IMR-90 (cell line): ENCODE measurements around the gene CCDC182. TPM values are rescaled to one million over a fixed set of nuclear protein-coding genes. Genes with fewer than 3 reads are reported as not detected.

Source experiments
- ATAC-seq: fragments of 200-7000 bp; cut with Tn5 transposase; 2 replicates; pipeline ENCODE4 v1.9.1; 2020; ENCODE audit warnings: low read depth, mild to moderate bottlenecking, moderate library complexity
- BruUV-seq: library from RNA; stranded (reverse); fragments of 400-500 nt; replicated peaks from 2 replicates; lab custom pipeline; 2021; lab: Mats Ljungman, UMichigan
- CTCF ChIA-PET: fragments of 300-600 bp; formaldehyde crosslinking; extraction: SDS; loops from one replicate; lab custom pipeline; 2021; ENCODE audit warnings: antibody characterized with exemption; lab: Yijun Ruan, JAX
- POLR2A ChIA-PET: fragments of 300-600 bp; sonication (Branson Sonifier 250); formaldehyde crosslinking; loops from one replicate; lab custom pipeline; 2022; ENCODE audit warnings: antibody characterized with exemption; ENCODE audit not compliant: unreplicated experiment; lab: Charles Lee
- DNase-seq: peaks from one replicate; pipeline ENCODE4 v3.0.0; 2013
- H2AFZ ChIP-seq: replicated peaks from 2 replicates; pipeline ENCODE3; 2013; ENCODE audit warnings: low read length, mild to moderate bottlenecking; ENCODE audit not compliant: poor library complexity
- H2AK5ac ChIP-seq: 2 replicates; pipeline ENCODE4 v1.6.1; 2013; ENCODE audit warnings: low read depth, low read length, inconsistent platforms
- H2AK9ac ChIP-seq: replicated peaks from 2 replicates; pipeline ENCODE3; 2013; ENCODE audit warnings: mild to moderate bottlenecking, low read depth, low read length, moderate library complexity; ENCODE audit not compliant: poor library complexity
- H2BK120ac ChIP-seq: 2 replicates; pipeline ENCODE4 v1.6.1; 2013; ENCODE audit warnings: low read depth, low read length, inconsistent platforms
- H2BK15ac ChIP-seq: 3 replicates; pipeline ENCODE4 v1.6.1; 2013; ENCODE audit warnings: low read depth, low read length, inconsistent platforms
- H2BK20ac ChIP-seq: 2 replicates; pipeline ENCODE4 v1.6.1; 2013; ENCODE audit warnings: low read depth, mild to moderate bottlenecking, inconsistent platforms, low read length, moderate library complexity
- H2BK5ac ChIP-seq: 2 replicates; pipeline ENCODE4 v1.6.1; 2013; ENCODE audit warnings: mild to moderate bottlenecking, low read depth, low read length, inconsistent platforms; ENCODE audit not compliant: poor library complexity, severe bottlenecking
- H3K14ac ChIP-seq: replicated peaks from 2 replicates; pipeline ENCODE4 v1.6.1; 2013; ENCODE audit warnings: low read depth, low read length, inconsistent platforms
- H3K18ac ChIP-seq: 2 replicates; pipeline ENCODE4 v1.6.1; 2013; ENCODE audit warnings: low read depth, low read length, control low read depth
- H3K23ac ChIP-seq: 2 replicates; pipeline ENCODE4 v1.6.1; 2013; ENCODE audit warnings: low read depth, low read length, inconsistent platforms
- H3K27ac ChIP-seq: 2 replicates; pipeline ENCODE4 v1.5.1; 2013; ENCODE audit warnings: mild to moderate bottlenecking, control low read depth, low read length; ENCODE audit not compliant: insufficient read depth
- H3K27me3 ChIP-seq: 2 replicates; pipeline ENCODE4 v1.6.1; 2013; ENCODE audit warnings: low read length; ENCODE audit not compliant: control insufficient read depth, insufficient read depth
- H3K36me3 ChIP-seq: 2 replicates; pipeline ENCODE4 v1.6.1; 2013; ENCODE audit warnings: low read length, mixed read lengths; ENCODE audit not compliant: control insufficient read depth, insufficient read depth
- H3K4ac ChIP-seq: 2 replicates; pipeline ENCODE4 v1.6.1; 2013; ENCODE audit warnings: low read depth, low read length, inconsistent platforms
- H3K4me1 ChIP-seq: 2 replicates; pipeline ENCODE4 v1.6.1; 2013; ENCODE audit warnings: low read length, mixed read lengths; ENCODE audit not compliant: control insufficient read depth, insufficient read depth
- H3K4me2 ChIP-seq: 2 replicates; pipeline ENCODE4 v1.6.1; 2013; ENCODE audit warnings: low read depth, mild to moderate bottlenecking, control low read depth, low read length, moderate library complexity
- H3K4me3 ChIP-seq: 2 replicates; pipeline ENCODE4 v1.5.1; 2013; ENCODE audit warnings: low read depth, mild to moderate bottlenecking, control low read depth, low read length, moderate library complexity; ENCODE audit not compliant: insufficient read depth
- H3K56ac ChIP-seq: 2 replicates; pipeline ENCODE4 v1.6.1; 2013; ENCODE audit warnings: low read length, inconsistent platforms; ENCODE audit not compliant: insufficient read depth; ENCODE audit errors: extremely low read depth
- H3K79me1 ChIP-seq, 2 experiments: 2 replicates each; pipeline ENCODE4 v1.6.1; 2013; ENCODE audit warnings: low read length in 2 of 2, inconsistent platforms in 1 of 2, low read depth in 1 of 2
- H3K9ac ChIP-seq: 2 replicates; pipeline ENCODE4 v1.6.1; 2013; ENCODE audit warnings: low read depth, low read length, control low read depth
- H3K9me1 ChIP-seq: 2 replicates; pipeline ENCODE4 v1.6.1; 2013; ENCODE audit warnings: low read length, inconsistent platforms; ENCODE audit not compliant: insufficient read depth
- H3K9me3 ChIP-seq: 2 replicates; pipeline ENCODE4 v1.6.1; 2013; ENCODE audit warnings: low read length; ENCODE audit not compliant: control insufficient read depth, insufficient read depth
- H4K20me1 ChIP-seq: 2 replicates; pipeline ENCODE4 v1.6.1; 2013; ENCODE audit warnings: low read length, inconsistent platforms; ENCODE audit not compliant: insufficient read depth
- H4K5ac ChIP-seq: 2 replicates; pipeline ENCODE4 v1.6.1; 2013; ENCODE audit warnings: mild to moderate bottlenecking, low read depth, low read length, control low read depth
- H4K8ac ChIP-seq, 2 experiments: 2 replicates each; pipeline ENCODE4 v1.6.1; 2013; ENCODE audit warnings: low read depth in 2 of 2, low read length in 2 of 2, control low read depth in 1 of 2, inconsistent platforms in 1 of 2
- H4K91ac ChIP-seq: 2 replicates; pipeline ENCODE4 v1.6.1; 2013; ENCODE audit warnings: low read depth, low read length, inconsistent platforms; ENCODE audit not compliant: insufficient read depth
- BHLHE40 ChIP-seq: fragments of 150-350 bp; IDR thresholded peaks from 2 replicates; pipeline ENCODE4 v1.6.1; 2016; ENCODE audit warnings: mild to moderate bottlenecking, low read depth, low read length
- CEBPB ChIP-seq: IDR thresholded peaks from 2 replicates; pipeline ENCODE4 v1.6.1; 2012; ENCODE audit warnings: low read depth, low read length, improper control_type of control experiment
- CHD1 ChIP-seq: IDR thresholded peaks from 2 replicates; pipeline ENCODE4 v1.6.1; 2012; ENCODE audit warnings: low read depth, low read length, improper control_type of control experiment
- FOS ChIP-seq: fragments of 150-350 bp; IDR thresholded peaks from 2 replicates; pipeline ENCODE4 v1.6.1; 2016; ENCODE audit warnings: low read depth, low read length
- MAFK ChIP-seq: IDR thresholded peaks from 2 replicates; pipeline ENCODE4 v1.6.1; 2012; ENCODE audit warnings: low read depth, low read length, improper control_type of control experiment
- MAZ ChIP-seq: IDR thresholded peaks from 2 replicates; pipeline ENCODE4 v1.6.1; 2012; ENCODE audit warnings: low read depth, mild to moderate bottlenecking, low read length, improper control_type of control experiment, moderate library complexity, borderline replicate concordance
- MXI1 ChIP-seq: IDR thresholded peaks from 2 replicates; pipeline ENCODE4 v1.6.1; 2012; ENCODE audit warnings: low read depth, mild to moderate bottlenecking, low read length, moderate library complexity, borderline replicate concordance
- NFE2L2 ChIP-seq: fragments of 150-350 bp; IDR thresholded peaks from 2 replicates; pipeline ENCODE4 v1.6.1; 2016; ENCODE audit warnings: low read depth, mild to moderate bottlenecking, low read length
- POLR2A ChIP-seq: IDR thresholded peaks from 2 replicates; pipeline ENCODE4 v1.6.1; 2012; ENCODE audit warnings: mild to moderate bottlenecking, low read depth, low read length
- RAD21 ChIP-seq: IDR thresholded peaks from 2 replicates; pipeline ENCODE4 v1.6.1; 2012; ENCODE audit warnings: low read length, improper control_type of control experiment
- RCOR1 ChIP-seq: IDR thresholded peaks from 2 replicates; pipeline ENCODE4 v1.6.1; 2012; ENCODE audit warnings: mild to moderate bottlenecking, low read length, improper control_type of control experiment; ENCODE audit not compliant: insufficient replicate concordance
- RFX5 ChIP-seq: IDR thresholded peaks from 2 replicates; pipeline ENCODE4 v1.8.0; 2012; ENCODE audit warnings: low read depth, mild to moderate bottlenecking, low read length, moderate library complexity
- SMC3 ChIP-seq: fragments of 150-350 bp; IDR thresholded peaks from 2 replicates; pipeline ENCODE4 v1.6.1; 2016; ENCODE audit warnings: low read depth, mild to moderate bottlenecking, antibody characterized with exemption, low read length, moderate library complexity
- WGBS, 2 experiments: methylation state at CpG; one replicate each; pipeline versions ENCODE4 v1.1.5 to v1.1.7; 2013; ENCODE audit warnings: missing lambda C conversion rate in 2 of 2; ENCODE audit not compliant: insufficient read length in 1 of 2; ENCODE audit errors: extremely low coverage in 2 of 2; 5-methylcytosine and 5-hydroxymethylcytosine counted together
- dilution Hi-C: fragments of 300-500 bp; cut with HindIII; formaldehyde crosslinking; loops from one replicate; pipeline ENCODE4 v1.14.3; 2018; ENCODE audit warnings: low sequenced_read_pairs; ENCODE audit not compliant: unreplicated experiment
- in situ Hi-C: fragments of 300-500 bp; cut with MboI; formaldehyde crosslinking; loops from 3 replicates; pipeline ENCODE4 v1.14.3; 2019; ENCODE audit warnings: low sequenced_read_pairs, inconsistent platforms, mixed read lengths
- intact Hi-C: fragments of 100-400 bp; cut with micrococcal nuclease; formaldehyde crosslinking; loops from 2 replicates; pipeline ENCODE4 v1.10.0; 2022
- polyA plus RNA-seq, 3 experiments: library from polyadenylated mRNA; depleted of rRNA; stranded (reverse); fragments of >200 nt; gene quantifications; 2 replicates each; pipeline ENCODE4 v1.2.3, GENCODE V29; 2012; ENCODE audit warnings: low replicate concordance in 1 of 3
- total RNA-seq: library from RNA; depleted of rRNA; stranded (reverse); fragments of >200 nt; gene quantifications from 2 replicates; pipeline ENCODE4 v1.2.3, GENCODE V29; 2012
- TF ChIP-seq, protein P1 (sequence below): fragments of 150-350 bp; IDR thresholded peaks from 2 replicates; pipeline ENCODE4 v1.6.1; 2017; ENCODE audit warnings: mild to moderate bottlenecking, antibody characterized with exemption, low read length, low read depth
- TF ChIP-seq, protein P2 (sequence below): conservative IDR thresholded peaks from 2 replicates; pipeline ENCODE4 v1.5.1; 2012; ENCODE audit warnings: mild to moderate bottlenecking, low read depth, low read length, improper control_type of control experiment
- TF ChIP-seq, protein P3 (sequence below): fragments of 150-350 bp; IDR thresholded peaks from 2 replicates; pipeline ENCODE4 v1.6.1; 2016; ENCODE audit warnings: low read depth, mild to moderate bottlenecking, low read length, moderate library complexity, borderline replicate concordance

CCDC182 gene
- total and polyA plus RNA-seq, 2 of the 4 experiments (the other 2 are of a cell fraction) = not detected

DNA sequence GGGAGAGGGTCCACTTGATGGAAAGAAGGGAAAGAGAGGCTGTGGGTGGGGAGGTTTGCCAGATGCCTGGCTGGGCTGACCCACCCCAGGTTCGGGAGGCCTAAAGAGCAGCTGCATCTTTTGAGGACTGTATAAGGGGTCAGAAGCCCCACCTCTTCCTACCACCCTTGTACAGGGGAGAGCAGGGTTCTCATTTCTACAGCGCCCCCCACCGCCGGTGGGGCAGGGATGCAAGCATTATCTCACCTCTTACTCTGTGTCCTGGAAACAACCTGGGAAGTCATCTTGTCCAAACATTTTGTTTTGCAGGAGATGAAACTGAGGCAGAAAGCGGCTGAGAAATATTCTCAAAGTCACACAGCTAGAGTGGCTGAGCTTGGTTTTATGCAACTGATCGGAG, 22.5 kb upstream of the CCDC182 start:
- H3K9me1 ChIP-seq = no peaks in the 10 kb centered on the region
- POLR2A ChIA-PET = interaction anchor here (0.6 kb wide), 1 partner anchor 108 kb away, joined by 3 read pairs; no protein-coding TSS in a partner anchor
- no peak overlapping the region for H2AK5ac ChIP-seq
- H3K36me3 ChIP-seq = no peaks in the 10 kb centered on the region
- H4K5ac ChIP-seq = no peak overlapping the region
- H4K20me1 ChIP-seq = no peaks in the 10 kb centered on the region
- H3K23ac ChIP-seq = no peak overlapping the region
- no peak overlapping the region for H4K8ac ChIP-seq
- H2BK15ac ChIP-seq = no peak overlapping the region
- H2BK120ac ChIP-seq = no peak overlapping the region
- 57% methylated on average over 1 of the region's 6 CpGs; no CpG with 5 or more reads in 1 of the 2 experiments for WGBS, 2 experiments
- no peak overlapping the region for H4K91ac ChIP-seq
- in situ Hi-C loops = no loop called here
- H3K9ac ChIP-seq = no peak overlapping the region
- H3K18ac ChIP-seq = no peak overlapping the region
- H3K4ac ChIP-seq = no peak overlapping the region
- dilution Hi-C loops = no loop called here
- BruUV-seq = no TSS peak
- no peak overlapping the region for H2AK9ac ChIP-seq
- peaks cover 30% of the 10 kb centered on the region for H3K27me3 ChIP-seq
- no peak overlapping the region for H2BK5ac ChIP-seq
- TF ChIP-seq FOS = no peak
- no peak for TF ChIP-seq RCOR1
- no peak for TF ChIP-seq SMC3
- TF ChIP-seq BHLHE40 = no peak
- TF ChIP-seq MAFK = no peak
- no peak for TF ChIP-seq POLR2A
- TF ChIP-seq, protein P1, sequence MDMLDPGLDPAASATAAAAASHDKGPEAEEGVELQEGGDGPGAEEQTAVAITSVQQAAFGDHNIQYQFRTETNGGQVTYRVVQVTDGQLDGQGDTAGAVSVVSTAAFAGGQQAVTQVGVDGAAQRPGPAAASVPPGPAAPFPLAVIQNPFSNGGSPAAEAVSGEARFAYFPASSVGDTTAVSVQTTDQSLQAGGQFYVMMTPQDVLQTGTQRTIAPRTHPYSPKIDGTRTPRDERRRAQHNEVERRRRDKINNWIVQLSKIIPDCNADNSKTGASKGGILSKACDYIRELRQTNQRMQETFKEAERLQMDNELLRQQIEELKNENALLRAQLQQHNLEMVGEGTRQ = no peak
- TF ChIP-seq CEBPB = no peak
- no peak for TF ChIP-seq RAD21
- TF ChIP-seq CHD1 = no peak
- TF ChIP-seq, protein P2, sequence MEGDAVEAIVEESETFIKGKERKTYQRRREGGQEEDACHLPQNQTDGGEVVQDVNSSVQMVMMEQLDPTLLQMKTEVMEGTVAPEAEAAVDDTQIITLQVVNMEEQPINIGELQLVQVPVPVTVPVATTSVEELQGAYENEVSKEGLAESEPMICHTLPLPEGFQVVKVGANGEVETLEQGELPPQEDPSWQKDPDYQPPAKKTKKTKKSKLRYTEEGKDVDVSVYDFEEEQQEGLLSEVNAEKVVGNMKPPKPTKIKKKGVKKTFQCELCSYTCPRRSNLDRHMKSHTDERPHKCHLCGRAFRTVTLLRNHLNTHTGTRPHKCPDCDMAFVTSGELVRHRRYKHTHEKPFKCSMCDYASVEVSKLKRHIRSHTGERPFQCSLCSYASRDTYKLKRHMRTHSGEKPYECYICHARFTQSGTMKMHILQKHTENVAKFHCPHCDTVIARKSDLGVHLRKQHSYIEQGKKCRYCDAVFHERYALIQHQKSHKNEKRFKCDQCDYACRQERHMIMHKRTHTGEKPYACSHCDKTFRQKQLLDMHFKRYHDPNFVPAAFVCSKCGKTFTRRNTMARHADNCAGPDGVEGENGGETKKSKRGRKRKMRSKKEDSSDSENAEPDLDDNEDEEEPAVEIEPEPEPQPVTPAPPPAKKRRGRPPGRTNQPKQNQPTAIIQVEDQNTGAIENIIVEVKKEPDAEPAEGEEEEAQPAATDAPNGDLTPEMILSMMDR = no peak
- no peak for TF ChIP-seq MAZ
- TF ChIP-seq MXI1 = no peak
- no peak for TF ChIP-seq NFE2L2
- no peak for TF ChIP-seq RFX5
- TF ChIP-seq, protein P3, sequence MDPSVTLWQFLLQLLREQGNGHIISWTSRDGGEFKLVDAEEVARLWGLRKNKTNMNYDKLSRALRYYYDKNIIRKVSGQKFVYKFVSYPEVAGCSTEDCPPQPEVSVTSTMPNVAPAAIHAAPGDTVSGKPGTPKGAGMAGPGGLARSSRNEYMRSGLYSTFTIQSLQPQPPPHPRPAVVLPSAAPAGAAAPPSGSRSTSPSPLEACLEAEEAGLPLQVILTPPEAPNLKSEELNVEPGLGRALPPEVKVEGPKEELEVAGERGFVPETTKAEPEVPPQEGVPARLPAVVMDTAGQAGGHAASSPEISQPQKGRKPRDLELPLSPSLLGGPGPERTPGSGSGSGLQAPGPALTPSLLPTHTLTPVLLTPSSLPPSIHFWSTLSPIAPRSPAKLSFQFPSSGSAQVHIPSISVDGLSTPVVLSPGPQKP = no peak
- no peaks in the 10 kb centered on the region for H3K4me1 ChIP-seq
- ATAC-seq (no peak), DNase-seq (no peak)
- no peak overlapping the region for H3K4me3 ChIP-seq
- no peak overlapping the region for H3K14ac ChIP-seq
- CTCF ChIA-PET = interaction anchor here (1.0 kb wide), 1 partner anchor 16 kb away, joined by 4 read pairs; no protein-coding TSS in a partner anchor
- H2AFZ ChIP-seq = no peak overlapping the region
- H3K56ac ChIP-seq = no peak overlapping the region
- no peaks in the 10 kb centered on the region for H3K79me1 ChIP-seq
- no peaks in the 10 kb centered on the region for H3K9me3 ChIP-seq
- intact Hi-C loops = no loop called here
- no peak overlapping the region for H3K4me2 ChIP-seq
- H2BK20ac ChIP-seq = no peak overlapping the region
- no peak overlapping the region for H3K27ac ChIP-seq
